H1 (cell line): ENCODE data around the gene ZBTB20. TPM values are rescaled to one million over a fixed set of nuclear protein-coding genes. Genes with fewer than 3 reads are reported as not detected.

Experiments
- CTCF ChIA-PET: fragments of 300-600 bp; sonication (Branson Sonifier 250); formaldehyde crosslinking; loops from one replicate; lab custom pipeline; 2021; ENCODE audit not compliant: partially characterized antibody; lab: Charles Lee
- POLR2A ChIA-PET: fragments of 300-600 bp; sonication (Branson Sonifier 250); formaldehyde crosslinking; loops from one replicate; lab custom pipeline; 2021; ENCODE audit warnings: inconsistent platforms; ENCODE audit not compliant: partially characterized antibody; lab: Charles Lee
- DNase-seq, 2 experiments: peaks; one replicate each; pipeline versions ENCODE4 v3.0.0 to v3.0.0-alpha.2; 2010 to 2022; ENCODE audit warnings: low spot score in 2 of 2, low read depth in 1 of 2, mixed read lengths in 1 of 2
- FAIRE-seq: peaks from 2 replicates; lab custom pipeline; 2011; peaks lifted over from hg19 to GRCh38; lab: Jason Lieb, UNC
- H2AFZ ChIP-seq: 2 replicates; pipeline ENCODE4 v1.8.1; 2012; ENCODE audit warnings: low read length, inconsistent platforms
- H2AK5ac ChIP-seq: 2 replicates; pipeline ENCODE4 v1.6.1; 2013; ENCODE audit warnings: low read depth, low read length
- H2BK120ac ChIP-seq: replicated peaks from 2 replicates; pipeline ENCODE3; 2013; ENCODE audit warnings: low read depth, low read length, inconsistent platforms
- H2BK12ac ChIP-seq: 2 replicates; pipeline ENCODE4 v1.6.1; 2013; ENCODE audit warnings: low read depth, low read length
- H2BK15ac ChIP-seq: 2 replicates; pipeline ENCODE4 v1.6.1; 2013; ENCODE audit warnings: low read length
- H2BK20ac ChIP-seq: 2 replicates; pipeline ENCODE4 v1.6.1; 2013; ENCODE audit warnings: low read length
- H2BK5ac ChIP-seq: 2 replicates; pipeline ENCODE4 v1.6.1; 2013; ENCODE audit warnings: low read depth, low read length
- H3K14ac ChIP-seq: 2 replicates; pipeline ENCODE4 v1.6.1; 2013; ENCODE audit warnings: inconsistent platforms; ENCODE audit not compliant: insufficient read length
- H3K18ac ChIP-seq: 2 replicates; pipeline ENCODE4 v1.6.1; 2013; ENCODE audit warnings: low read length; ENCODE audit errors: extremely low read depth
- H3K23ac ChIP-seq: 2 replicates; pipeline ENCODE4 v1.6.1; 2013; ENCODE audit warnings: inconsistent platforms; ENCODE audit not compliant: insufficient read length
- H3K23me2 ChIP-seq: 2 replicates; pipeline ENCODE4 v1.6.1; 2013; ENCODE audit warnings: low read depth, low read length
- H3K27ac ChIP-seq: 2 replicates; pipeline ENCODE4 v1.6.1; 2011; ENCODE audit warnings: low read depth, low read length, inconsistent platforms
- H3K27me3 ChIP-seq, 4 experiments: replicated peaks in 1 of 4; 1 replicate in 1 of 4; 2 replicates in 3 of 4; pipeline versions ENCODE4 v1.6.1 to v1.8.1; 2011 to 2013; ENCODE audit warnings: low read length in 3 of 4, mild to moderate bottlenecking in 3 of 4, inconsistent platforms in 2 of 4, mixed read lengths in 2 of 4, moderate library complexity in 1 of 4; ENCODE audit not compliant: control insufficient read depth in 3 of 4, insufficient read depth in 3 of 4; ENCODE audit errors: extremely low read depth in 1 of 4
- H3K36me3 ChIP-seq, 4 experiments: 2 replicates each; pipeline versions ENCODE4 v1.6.1 to v1.8.1; 2011 to 2013; ENCODE audit warnings: mild to moderate bottlenecking in 4 of 4, low read length in 3 of 4, moderate library complexity in 2 of 4, control low read depth in 1 of 4, inconsistent platforms in 1 of 4; ENCODE audit not compliant: insufficient read depth in 4 of 4, control insufficient read depth in 2 of 4
- H3K4ac ChIP-seq: replicated peaks from 2 replicates; pipeline ENCODE3; 2013; ENCODE audit warnings: low read length, low read depth, mixed read lengths, inconsistent platforms; ENCODE audit not compliant: insufficient read length
- H3K4me1 ChIP-seq, 4 experiments: replicated peaks in 1 of 4; 1 replicate in 1 of 4; 2 replicates in 3 of 4; pipeline versions ENCODE4 v1.6.1 to v1.8.1; 2011 to 2013; ENCODE audit warnings: low read length in 3 of 4, inconsistent platforms in 2 of 4, mixed read lengths in 1 of 4; ENCODE audit not compliant: insufficient read depth in 4 of 4, control insufficient read depth in 3 of 4
- H3K4me2 ChIP-seq, 2 experiments: 2 replicates each; pipeline versions ENCODE4 v1.6.1 to v1.8.1; 2011 to 2013; ENCODE audit warnings: low read depth in 2 of 2, low read length in 2 of 2, control low read depth in 1 of 2, inconsistent platforms in 1 of 2, mild to moderate bottlenecking in 1 of 2; ENCODE audit not compliant: insufficient read depth in 1 of 2
- H3K4me3 ChIP-seq, 4 experiments: fragments of 200-600, 300-600 bp in 1 of 4; sonication (generic), shearing (Covaris generic), sonication (Bioruptor Twin) in 1 of 4; 2 replicates each; pipeline versions ENCODE4 v1.5.1 to v1.8.1; 2011 to 2016; ENCODE audit warnings: low read length in 4 of 4, low read depth in 3 of 4, control low read depth in 2 of 4, inconsistent platforms in 2 of 4, mild to moderate bottlenecking in 2 of 4, mixed read lengths in 1 of 4, moderate library complexity in 1 of 4; ENCODE audit not compliant: insufficient read depth in 2 of 4; ENCODE audit errors: extremely low read depth in 1 of 4
- H3K56ac ChIP-seq: replicated peaks from 2 replicates; pipeline ENCODE3; 2013; ENCODE audit warnings: low read depth, mild to moderate bottlenecking, mixed read lengths, low read length, inconsistent platforms; ENCODE audit not compliant: insufficient read length
- H3K79me1 ChIP-seq: 2 replicates; pipeline ENCODE4 v1.6.1; 2013; ENCODE audit warnings: low read depth, low read length, control low read depth
- H3K79me2 ChIP-seq, 2 experiments: 2 replicates each; pipeline versions ENCODE4 v1.6.1 to v1.8.1; 2012 to 2013; ENCODE audit warnings: low read length in 2 of 2, mild to moderate bottlenecking in 2 of 2, inconsistent platforms in 1 of 2; ENCODE audit not compliant: insufficient read depth in 2 of 2, control insufficient read depth in 1 of 2
- H3K9ac ChIP-seq, 4 experiments: replicated peaks in 1 of 4; 1 replicate in 1 of 4; 2 replicates in 3 of 4; pipeline versions ENCODE4 v1.6.1 to v1.8.1; 2011 to 2013; ENCODE audit warnings: low read depth in 3 of 4, low read length in 3 of 4, control low read depth in 2 of 4, mild to moderate bottlenecking in 2 of 4, moderate library complexity in 2 of 4, inconsistent platforms in 1 of 4; ENCODE audit errors: extremely low read depth in 1 of 4
- H3K9me3 ChIP-seq, 2 experiments: 2 replicates each; pipeline versions ENCODE4 v1.6.1 to v1.8.1; 2012 to 2013; ENCODE audit warnings: mild to moderate bottlenecking in 2 of 2, moderate library complexity in 2 of 2, control low read depth in 1 of 2, inconsistent platforms in 1 of 2, low read depth in 1 of 2, low read length in 1 of 2, mixed read lengths in 1 of 2; ENCODE audit not compliant: insufficient read depth in 2 of 2
- H4K20me1 ChIP-seq, 2 experiments: replicated peaks in 1 of 2; 2 replicates each; pipeline versions ENCODE3 to v1.8.1; 2011 to 2013; ENCODE audit warnings: inconsistent platforms in 2 of 2, low read length in 2 of 2, mild to moderate bottlenecking in 1 of 2; ENCODE audit not compliant: insufficient read depth in 2 of 2, control insufficient read depth in 1 of 2
- H4K5ac ChIP-seq: 2 replicates; pipeline ENCODE4 v1.6.1; 2013; ENCODE audit warnings: low read length, low read depth, mixed read lengths, inconsistent platforms; ENCODE audit not compliant: insufficient read length
- H4K8ac ChIP-seq: 2 replicates; pipeline ENCODE4 v1.8.0; 2013; ENCODE audit warnings: mild to moderate bottlenecking, moderate library complexity, low read length, inconsistent platforms; ENCODE audit not compliant: insufficient read depth; ENCODE audit errors: extremely low read depth
- H4K91ac ChIP-seq: replicated peaks from 2 replicates; pipeline ENCODE3; 2013; ENCODE audit warnings: low read length, mixed read lengths, inconsistent platforms; ENCODE audit not compliant: insufficient read length
- BRCA1 ChIP-seq: IDR thresholded peaks from 2 replicates; pipeline ENCODE4 v1.6.1; 2012; ENCODE audit warnings: low read depth, low read length, improper control_type of control experiment
- CBX8 ChIP-seq: fragments of 300-800, 300-1000 bp; sonication (generic); IDR thresholded peaks from 2 replicates; pipeline ENCODE4 v1.7.1; 2016; ENCODE audit warnings: low read depth, low read length, borderline replicate concordance
- CEBPB ChIP-seq: IDR thresholded peaks from 2 replicates; pipeline ENCODE4 v1.6.1; 2012; ENCODE audit warnings: low read depth, low read length
- CTBP2 ChIP-seq: IDR thresholded peaks from 2 replicates; pipeline ENCODE4 v1.7.0; 2011; ENCODE audit warnings: borderline replicate concordance, mild to moderate bottlenecking, moderate library complexity, mixed read lengths, low read length; ENCODE audit not compliant: insufficient read depth, insufficient read length
- EZH2 ChIP-seq: fragments of 200-600 bp; sonication (generic); IDR thresholded peaks from 2 replicates; pipeline ENCODE4 v1.7.1; 2012; ENCODE audit warnings: low read depth, mild to moderate bottlenecking, moderate library complexity, low read length, inconsistent platforms; ENCODE audit not compliant: severe bottlenecking
- GABPA ChIP-seq: IDR thresholded peaks from 2 replicates; pipeline ENCODE4 v1.6.1; 2011; ENCODE audit warnings: mild to moderate bottlenecking, low read length, moderate library complexity, borderline replicate concordance; ENCODE audit not compliant: insufficient read depth
- JUN ChIP-seq: IDR thresholded peaks from 2 replicates; pipeline ENCODE4 v1.6.1; 2011; ENCODE audit warnings: low read depth, mild to moderate bottlenecking, improper control_type of control experiment, low read length
- KDM1A ChIP-seq: fragments of 200-600, 300-600 bp; sonication (generic); IDR thresholded peaks from 2 replicates; pipeline ENCODE4 v1.7.1; 2016; ENCODE audit warnings: mild to moderate bottlenecking, low read length, borderline replicate concordance
- POU5F1 ChIP-seq: IDR thresholded peaks from 2 replicates; pipeline ENCODE4 v1.6.1; 2011; ENCODE audit warnings: low read depth, mild to moderate bottlenecking, low read length, moderate library complexity
- RNF2 ChIP-seq: fragments of 200-900, 300-1000 bp; sonication (generic); IDR thresholded peaks from 2 replicates; pipeline ENCODE4 v1.7.1; 2016; ENCODE audit warnings: borderline replicate concordance, low read depth, mild to moderate bottlenecking, antibody characterized with exemption, low read length; ENCODE audit not compliant: poor library complexity, severe bottlenecking; ENCODE audit errors: missing control alignments
- SAP30 ChIP-seq: fragments of 300-600 bp; sonication (generic); IDR thresholded peaks from 2 replicates; pipeline ENCODE4 v1.7.1; 2012; ENCODE audit warnings: low read length, moderate library complexity, mild to moderate bottlenecking, inconsistent platforms; ENCODE audit not compliant: insufficient read depth, insufficient replicate concordance
- SRF ChIP-seq: IDR thresholded peaks from 2 replicates; pipeline ENCODE4 v1.6.1; 2011; ENCODE audit warnings: mild to moderate bottlenecking, low read depth, low read length, moderate library complexity
- TEAD4 ChIP-seq: IDR thresholded peaks from 2 replicates; pipeline ENCODE4 v1.6.1; 2012; ENCODE audit warnings: low read depth, low read length, inconsistent platforms, mixed read lengths
- WGBS, 2 experiments: shearing (Covaris generic) in 1 of 2; methylation state at CpG; one replicate each; pipeline versions ENCODE4 v1.1.6 to v1.1.7; 2013 to 2015; ENCODE audit warnings: low lambda C conversion rate in 2 of 2, mixed read lengths in 2 of 2, inconsistent platforms in 1 of 2, low coverage in 1 of 2, missing lambda C conversion rate in 1 of 2; ENCODE audit not compliant: insufficient replicate concordance in 2 of 2, insufficient coverage in 1 of 2, insufficient read length in 1 of 2; ENCODE audit errors: extremely low coverage in 1 of 2, missing lambda C conversion rate in 1 of 2; 5-methylcytosine and 5-hydroxymethylcytosine counted together
- polyA plus RNA-seq, 7 experiments: library from polyadenylated mRNA; depleted of rRNA in 3 of 7; stranded (reverse) in 5 of 7; unstranded in 2 of 7; fragments of >200 nt in 5 of 7; fragments of 200-250 nt in 2 of 7; gene quantifications; 1 replicate in 5 of 7; 2 replicates in 1 of 7; 4 replicates in 1 of 7; pipeline versions ENCODE4 v1.2.1 to v1.2.3, GENCODE V29; 2011 to 2013; ENCODE audit warnings: missing spikeins in 2 of 7, mixed read lengths in 2 of 7
- total RNA-seq: library from RNA; stranded (reverse); fragmentation: NEBNext Ultra II Directional; extraction: Animal tissue kit (Norgen Biotek cat#: 25700); gene quantifications from 2 replicates; pipeline ENCODE4 v1.2.1, GENCODE V29; 2021
- TF ChIP-seq, protein P1 (sequence below): IDR thresholded peaks from 2 replicates; pipeline ENCODE4 v1.6.1; 2012; ENCODE audit warnings: inconsistent platforms

Gene ZBTB20
- total and polyA plus RNA-seq, 2 of the 8 experiments (the other 6 are each of a cell fraction or from before 2014, with no cell fraction given), result 0.35 to 1.3 TPM

DNA sequence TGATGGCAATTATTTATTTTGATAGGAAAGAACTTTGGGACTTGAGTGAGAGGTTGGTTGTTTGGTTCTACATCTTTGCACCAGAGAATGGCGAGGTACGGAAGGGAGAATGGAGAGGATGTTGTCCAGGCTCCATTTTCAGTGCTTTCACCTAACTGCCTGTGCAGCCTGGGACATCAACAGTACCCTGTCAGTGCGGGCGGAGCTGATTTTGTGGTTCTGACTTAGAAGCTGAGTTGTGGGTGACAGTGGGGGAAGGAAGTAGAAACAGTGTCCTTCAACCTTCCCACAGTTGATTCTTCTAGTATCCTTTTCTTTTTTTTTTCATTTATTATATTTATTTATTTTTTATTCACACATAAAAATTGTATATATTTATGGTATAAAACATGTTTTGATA lies 757.9 kb downstream of the ZBTB20 start:
- no peak overlapping the region for H3K23ac ChIP-seq
- H3K18ac ChIP-seq, result no peak overlapping the region
- no peak overlapping the region for H3K4me3 ChIP-seq
- H4K5ac ChIP-seq, result no peak overlapping the region
- ChIA-PET CTCF (interaction anchor here (0.6 to 1.3 kb wide), 2 partner anchors 98 to 248 kb away, joined by 3 to 4 read pairs; no protein-coding TSS in a partner anchor), POLR2A (no interaction called here)
- no peak overlapping the region for H4K91ac ChIP-seq
- no peaks in the 10 kb centered on the region for H3K79me2 ChIP-seq
- no peak overlapping the region for H3K9ac ChIP-seq
- 85% methylated on average over 4 of the region's 4 CpGs; no CpG with 5 or more reads in 1 of the 2 experiments for WGBS, 2 experiments
- H2BK15ac ChIP-seq, result no peak overlapping the region
- DNase-seq, result no peak
- no peak overlapping the region for H4K8ac ChIP-seq
- no peaks in the 10 kb centered on the region for H3K23me2 ChIP-seq
- no peaks in the 10 kb centered on the region for H3K79me1 ChIP-seq
- H3K9me3 ChIP-seq, result no peaks in the 10 kb centered on the region
- no peak overlapping the region for H3K4ac ChIP-seq
- no peaks in the 10 kb centered on the region for H3K27me3 ChIP-seq
- no peaks in the 10 kb centered on the region for H3K36me3 ChIP-seq
- no peaks in the 10 kb centered on the region for H4K20me1 ChIP-seq
- H2BK120ac ChIP-seq, result no peak overlapping the region
- no peak for FAIRE-seq
- no peak overlapping the region for H2AFZ ChIP-seq
- H2BK5ac ChIP-seq, result no peak overlapping the region
- H3K27ac ChIP-seq, result no peak overlapping the region
- H2BK20ac ChIP-seq, result no peak overlapping the region
- no peak overlapping the region for H2AK5ac ChIP-seq
- no peak overlapping the region for H2BK12ac ChIP-seq
- no peak overlapping the region for H3K56ac ChIP-seq
- no peak overlapping the region for H3K14ac ChIP-seq
- H3K4me2 ChIP-seq, result no peak overlapping the region
- no peaks in the 10 kb centered on the region for H3K4me1 ChIP-seq
- TF ChIP-seq CEBPB, result no peak
- no peak for TF ChIP-seq KDM1A
- no peak for TF ChIP-seq GABPA
- TF ChIP-seq RNF2, result no peak
- no peak for TF ChIP-seq TEAD4
- no peak for TF ChIP-seq BRCA1
- no peak for TF ChIP-seq POU5F1
- TF ChIP-seq CBX8, result no peak
- no peak for TF ChIP-seq SAP30
- no peak for TF ChIP-seq EZH2
- TF ChIP-seq SRF, result no peak
- TF ChIP-seq, protein P1, sequence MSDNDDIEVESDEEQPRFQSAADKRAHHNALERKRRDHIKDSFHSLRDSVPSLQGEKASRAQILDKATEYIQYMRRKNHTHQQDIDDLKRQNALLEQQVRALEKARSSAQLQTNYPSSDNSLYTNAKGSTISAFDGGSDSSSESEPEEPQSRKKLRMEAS, result no peak
- no peak for TF ChIP-seq JUN
- TF ChIP-seq CTBP2, result no peak
